Measurements from ENCODE around the gene NRBP1.

The NRBP1 gene

DNA sequence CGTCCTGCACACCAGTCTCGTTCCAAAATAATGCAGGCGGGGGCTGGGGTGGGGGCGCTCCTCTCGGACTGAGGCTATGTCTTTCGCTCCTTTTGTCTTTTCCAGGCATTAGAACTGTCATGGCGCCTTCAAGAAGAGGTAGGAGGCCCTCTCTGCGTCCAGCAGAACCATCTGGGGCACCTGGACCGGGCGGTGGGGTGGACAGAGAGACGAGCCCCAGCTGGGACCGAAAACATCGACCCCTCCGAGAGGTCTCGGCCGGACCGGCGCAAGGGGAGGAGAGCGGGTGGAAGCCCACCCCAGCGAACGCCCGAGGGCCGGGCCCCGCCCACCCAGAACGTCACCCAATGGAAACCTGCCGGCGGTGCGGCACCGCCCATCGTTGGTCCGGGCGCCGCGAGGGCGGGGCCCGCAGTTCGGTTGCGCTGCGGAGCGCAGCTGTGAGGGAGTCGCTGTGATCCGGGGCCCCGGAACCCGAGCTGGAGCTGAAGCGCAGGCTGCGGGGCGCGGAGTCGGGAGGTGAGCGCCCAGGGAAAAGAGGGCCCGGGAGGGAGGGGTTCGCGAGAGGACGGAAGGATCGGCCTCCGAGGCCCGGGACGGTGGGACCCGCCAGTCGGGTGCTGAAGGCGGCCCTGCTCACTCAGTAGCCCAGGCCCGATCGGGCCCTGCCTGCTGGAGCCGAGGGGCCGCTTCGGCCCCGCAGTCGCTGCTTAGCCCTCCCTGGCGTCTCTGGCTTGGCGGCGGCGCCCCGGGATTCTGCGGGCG is at the start of gene NRBP1:
Gene NRBP1 (plus strand): TSS at position 419 of the 765 bp plus-strand sequence. CDS start 4,643 bp downstream, outside the sequence.
- DNase-seq (ENCODE audit: low read depth in 2 of 3, low spot score in 2 of 3): peak; percentile 76 to 88 (median 86)

DNA sequence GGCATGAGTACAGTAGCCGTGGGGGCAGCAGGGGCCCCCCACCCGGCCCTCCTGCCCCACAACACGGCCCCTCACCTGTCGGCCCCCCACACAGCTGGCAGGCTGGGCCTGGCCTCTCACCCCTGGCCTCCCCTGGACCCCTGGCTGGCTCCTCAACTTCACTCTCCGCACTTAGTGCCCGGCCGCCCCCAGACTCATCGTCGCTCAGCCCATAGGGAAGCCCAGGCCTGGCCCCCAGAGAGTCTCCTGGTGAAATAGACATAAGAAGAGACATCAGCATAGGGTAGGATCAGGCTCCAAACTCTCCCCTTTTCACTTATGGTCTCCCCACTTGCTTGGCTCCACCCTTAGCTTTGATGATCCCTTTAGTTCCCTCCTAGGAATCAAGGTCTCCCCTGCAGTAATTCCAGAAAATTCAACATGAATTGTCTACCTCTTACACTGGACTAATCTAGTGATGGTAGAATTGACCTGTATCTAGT is 49.6 kb upstream of the NRBP1 start:
- DNase-seq (ENCODE audit: low read depth in 2 of 3, low spot score in 2 of 3): no peak

DNA sequence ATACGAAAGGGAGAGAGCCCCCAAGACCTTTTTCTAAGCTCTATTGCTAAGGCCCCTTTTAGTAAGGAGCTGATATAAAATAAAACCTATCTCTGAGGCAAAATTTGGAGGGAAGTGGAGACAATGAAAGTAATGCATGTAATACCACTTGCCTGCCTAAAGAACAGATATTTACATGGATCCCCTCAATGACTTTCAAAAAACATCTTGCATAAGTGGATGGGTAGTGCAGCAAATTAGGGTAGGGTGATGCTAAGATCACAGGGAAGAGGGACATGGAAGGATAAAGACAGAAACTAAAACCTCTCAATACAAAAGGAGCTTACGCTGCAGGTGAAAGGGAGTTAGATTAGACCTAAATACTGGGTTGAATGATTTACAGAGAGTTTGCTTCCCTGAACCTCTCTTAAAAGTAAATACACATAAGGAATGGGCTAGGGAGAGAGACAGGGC is 49.0 kb upstream of the NRBP1 start:
- DNase-seq (ENCODE audit: low read depth in 2 of 3, low spot score in 2 of 3): no peak

DNA sequence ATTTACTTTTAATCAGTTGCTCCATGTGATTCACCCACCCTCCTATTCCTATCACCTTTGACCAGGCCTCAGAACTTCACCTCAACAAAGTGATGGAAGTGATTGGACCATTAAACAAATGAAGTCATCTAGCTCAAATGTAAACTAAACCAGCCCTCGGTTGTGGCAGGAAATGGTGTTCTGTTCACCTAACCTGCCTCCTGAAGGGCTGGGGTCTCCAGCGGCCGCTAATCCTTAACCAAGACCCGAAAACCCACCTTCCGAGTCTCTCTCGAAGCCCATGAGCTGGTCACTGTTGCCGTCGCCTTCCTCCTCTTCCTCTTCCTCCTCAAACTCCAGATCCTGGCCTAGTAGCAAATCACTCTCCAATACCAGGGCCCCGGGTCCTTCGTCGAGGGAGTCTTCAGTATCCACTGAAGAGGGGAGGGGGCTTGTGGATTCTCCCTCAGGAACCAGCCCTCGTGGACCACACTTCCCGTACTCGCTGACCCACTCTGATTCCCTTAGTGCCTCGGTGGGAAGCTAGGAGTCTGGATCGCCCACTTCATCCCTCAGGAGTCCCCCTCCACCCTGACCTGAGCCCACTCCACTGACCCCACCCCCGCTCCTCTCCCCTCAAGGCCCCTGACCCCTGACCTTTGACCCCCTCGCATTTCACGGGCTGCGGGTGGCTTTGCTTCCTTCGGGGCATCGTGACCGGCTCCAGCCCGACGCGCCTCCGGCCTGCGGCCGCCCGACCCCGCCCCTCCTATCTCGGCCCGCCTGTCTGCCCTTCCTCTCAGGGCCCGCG is 48.4 kb upstream of the NRBP1 start:
- DNase-seq (ENCODE audit: low read depth in 2 of 3, low spot score in 2 of 3): no peak

DNA sequence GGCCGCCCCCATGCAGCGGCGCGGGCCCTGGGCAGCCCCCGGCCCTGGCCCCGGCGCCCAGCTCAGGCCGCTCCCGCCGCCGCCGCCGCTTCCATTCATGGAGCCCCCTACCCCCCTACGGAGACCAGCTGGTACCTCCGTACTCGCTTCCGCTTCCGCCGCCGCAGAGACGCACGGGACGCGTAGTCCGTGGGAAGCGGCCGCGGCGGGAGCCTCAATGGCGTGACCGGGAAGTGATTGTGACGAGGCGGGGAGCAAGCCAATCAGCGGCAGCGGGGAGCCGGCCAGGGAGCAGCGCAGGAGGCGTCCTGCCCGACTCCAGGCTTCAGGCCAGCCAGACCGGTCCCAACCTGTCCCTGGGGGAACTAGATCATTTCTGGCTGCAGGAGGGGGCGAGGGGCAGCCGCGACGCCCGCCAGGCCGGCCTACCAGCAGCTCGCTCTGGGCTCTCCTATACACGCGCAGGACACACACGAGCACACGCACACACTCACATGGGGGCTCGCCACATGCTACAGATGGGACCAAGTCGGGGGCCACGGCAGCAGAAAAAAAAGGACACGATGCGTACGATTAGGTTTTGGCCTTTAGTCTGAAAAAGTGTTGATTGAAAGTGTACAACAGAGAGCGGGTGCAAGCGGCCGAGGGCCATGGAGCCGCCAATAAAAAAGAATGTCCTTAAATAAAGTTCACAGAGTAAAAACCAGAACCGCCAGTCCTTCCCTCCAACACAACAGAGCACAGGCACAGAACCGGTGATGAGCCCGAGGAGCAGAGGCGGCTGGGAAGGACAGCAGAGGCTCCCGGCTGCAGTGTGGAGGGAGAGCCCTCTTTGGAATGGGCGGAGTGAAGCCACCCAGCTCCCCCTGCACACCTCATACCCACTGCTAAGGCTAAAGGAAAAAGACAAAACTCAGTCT is 47.5 kb upstream of the NRBP1 start, which contains the start of gene ZNF513:
Gene ZNF513 (minus strand): TSS at position 109 of the 920 bp plus-strand sequence. CDS start 208 bp downstream, outside the sequence.
- peak; percentile 75 to 80 (median 76) for DNase-seq (ENCODE audit: low read depth in 2 of 3, low spot score in 2 of 3)

DNA sequence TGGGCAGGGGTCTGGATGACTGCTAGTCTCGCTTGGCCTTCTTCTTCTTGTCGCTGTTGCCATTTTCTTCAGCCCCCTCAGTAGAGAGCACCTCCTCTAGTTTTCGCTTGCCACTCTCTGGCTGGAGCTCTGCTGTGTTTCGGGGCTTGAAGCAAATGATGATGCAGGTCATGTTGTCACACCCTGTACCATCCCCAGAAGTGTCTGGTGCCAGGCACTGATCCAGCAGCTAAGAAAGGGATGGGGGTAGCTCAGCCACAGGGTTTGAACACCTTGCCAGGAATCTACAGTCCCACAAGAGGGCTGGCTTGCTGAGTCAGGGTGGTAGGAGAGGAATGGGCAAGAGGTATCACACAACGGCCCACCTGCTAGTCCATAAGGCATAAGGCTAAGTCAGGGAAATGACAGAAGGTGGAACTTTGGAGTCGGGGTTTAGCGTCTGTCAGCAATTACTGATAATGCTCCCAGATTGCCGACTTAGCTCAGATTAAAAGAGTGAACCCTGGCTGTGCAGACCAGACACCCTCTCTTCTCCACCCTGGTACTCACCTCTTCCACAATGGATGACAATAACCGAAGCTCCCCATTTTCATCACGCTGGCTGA is 46.8 kb upstream of the NRBP1 start:
- DNase-seq (ENCODE audit: low read depth in 2 of 3, low spot score in 2 of 3): no peak

DNA sequence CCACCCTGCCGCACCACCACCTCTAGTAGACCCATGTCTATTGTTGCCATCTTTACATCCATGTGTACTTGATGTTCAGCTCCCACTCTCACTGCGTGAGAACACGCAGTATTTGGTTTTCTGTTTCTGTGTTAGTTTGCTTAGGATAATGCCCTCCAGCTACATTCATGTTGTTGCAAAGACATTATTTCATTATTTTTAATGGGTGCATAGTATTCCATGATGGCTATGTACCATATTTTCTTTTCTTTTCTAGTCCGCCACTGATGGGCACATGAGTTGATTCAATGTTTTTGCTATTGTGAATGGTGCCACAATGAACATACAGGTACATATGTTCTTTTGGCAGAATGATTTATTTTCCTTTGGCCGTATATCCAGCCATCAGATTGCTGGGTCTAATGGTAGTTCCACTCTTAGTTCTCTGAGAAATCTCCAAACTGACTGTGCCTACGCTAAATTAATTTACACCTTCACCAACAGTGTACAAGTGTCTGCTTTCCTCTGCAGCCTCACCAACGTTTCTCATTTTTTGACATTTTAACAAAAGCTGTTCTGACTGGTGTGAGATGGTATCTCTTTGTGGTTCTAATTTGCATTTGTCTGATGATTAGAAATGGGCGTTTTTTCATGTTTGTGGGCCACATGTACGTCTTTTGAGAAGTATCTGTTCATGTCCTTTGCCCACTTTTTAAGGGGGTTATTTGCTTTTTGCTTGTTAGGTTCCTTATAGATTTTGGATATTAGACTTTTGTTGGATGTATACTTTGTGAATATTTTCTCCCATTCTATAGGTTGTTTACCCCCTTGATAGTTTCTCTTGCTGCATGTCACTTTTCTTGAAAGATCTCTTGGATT is 37.4 kb upstream of the NRBP1 start:
- no peak for DNase-seq (ENCODE audit: low read depth in 2 of 3, low spot score in 2 of 3)

DNA sequence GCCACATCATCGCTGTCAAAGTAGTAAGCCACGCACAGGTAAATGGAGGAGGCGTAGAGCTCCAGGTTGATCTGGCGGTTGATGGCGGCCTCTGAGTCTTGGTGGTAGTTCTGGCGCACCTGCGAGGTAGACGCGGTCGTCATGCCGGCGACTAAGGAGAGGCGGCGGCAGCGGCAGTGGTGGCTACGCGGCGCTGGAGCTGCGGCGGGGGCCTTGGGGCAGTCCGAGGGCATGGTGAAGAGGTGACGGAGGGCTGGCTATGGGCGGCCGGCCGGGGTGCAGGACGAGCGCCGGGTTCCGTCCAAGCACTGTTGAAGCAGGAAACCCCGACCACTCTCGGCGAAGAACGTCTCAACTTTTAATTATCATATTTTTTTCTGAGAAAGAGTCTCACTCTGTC is 35.2 kb upstream of the NRBP1 start:
- DNase-seq (ENCODE audit: low read depth in 2 of 3, low spot score in 2 of 3): no peak

DNA sequence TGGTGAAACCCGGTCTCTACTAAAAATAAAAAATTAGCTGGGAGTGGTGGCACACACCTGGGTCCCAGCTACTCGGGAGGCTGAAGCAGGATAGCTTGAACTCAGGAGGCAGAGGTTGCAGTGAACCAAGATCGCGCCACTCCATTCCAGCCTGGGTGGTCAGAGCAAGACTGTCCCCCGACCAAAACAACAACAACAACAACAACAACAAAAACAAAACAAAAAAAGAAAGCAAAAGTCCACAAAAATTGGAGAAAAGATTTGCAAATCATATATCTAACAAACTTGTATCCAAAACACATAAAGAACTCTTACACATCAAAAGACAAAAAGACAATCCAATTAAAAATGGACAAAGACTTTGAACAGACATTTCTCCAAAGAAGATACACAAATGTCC is 29.5 kb upstream of the NRBP1 start:
- DNase-seq (ENCODE audit: low read depth in 2 of 3, low spot score in 2 of 3): no peak

DNA sequence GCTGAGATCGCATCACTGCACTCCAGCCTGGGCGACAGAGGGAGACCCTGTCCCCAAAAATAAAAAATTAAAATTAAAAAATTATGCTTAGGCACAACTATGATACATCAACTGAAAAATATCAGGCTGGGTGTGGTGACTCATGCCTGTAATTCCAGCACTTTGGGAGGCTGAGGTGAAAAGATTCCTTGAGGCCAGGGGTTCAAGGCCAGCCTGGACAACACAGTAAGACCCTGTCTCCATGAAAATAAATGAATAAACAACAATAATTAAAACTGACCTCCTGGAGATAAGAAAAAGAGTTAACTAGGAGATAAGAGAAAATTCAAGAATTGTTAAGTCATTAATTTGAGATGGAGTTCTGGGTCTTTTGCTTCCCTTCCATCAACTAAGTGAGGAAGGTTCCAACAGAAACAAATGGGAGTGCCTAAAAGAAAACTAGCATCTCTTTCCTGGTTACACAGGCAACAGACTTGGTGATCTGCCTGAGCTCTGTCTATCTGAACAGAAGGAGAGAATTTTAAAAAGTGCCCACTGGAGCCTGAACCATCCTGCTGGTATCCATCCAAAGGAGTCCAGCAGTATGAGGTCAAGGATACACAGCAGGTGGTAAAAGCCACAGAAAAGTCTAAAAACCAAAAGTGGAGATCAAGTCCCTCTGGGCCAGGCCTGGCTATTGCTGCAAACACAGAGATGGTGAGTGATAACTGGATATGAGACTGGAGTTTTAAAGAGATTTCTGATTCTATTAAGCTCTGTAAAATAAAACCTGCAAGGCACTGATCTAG is 27.9 kb upstream of the NRBP1 start:
- no peak for DNase-seq (ENCODE audit: low read depth in 2 of 3, low spot score in 2 of 3)

DNA sequence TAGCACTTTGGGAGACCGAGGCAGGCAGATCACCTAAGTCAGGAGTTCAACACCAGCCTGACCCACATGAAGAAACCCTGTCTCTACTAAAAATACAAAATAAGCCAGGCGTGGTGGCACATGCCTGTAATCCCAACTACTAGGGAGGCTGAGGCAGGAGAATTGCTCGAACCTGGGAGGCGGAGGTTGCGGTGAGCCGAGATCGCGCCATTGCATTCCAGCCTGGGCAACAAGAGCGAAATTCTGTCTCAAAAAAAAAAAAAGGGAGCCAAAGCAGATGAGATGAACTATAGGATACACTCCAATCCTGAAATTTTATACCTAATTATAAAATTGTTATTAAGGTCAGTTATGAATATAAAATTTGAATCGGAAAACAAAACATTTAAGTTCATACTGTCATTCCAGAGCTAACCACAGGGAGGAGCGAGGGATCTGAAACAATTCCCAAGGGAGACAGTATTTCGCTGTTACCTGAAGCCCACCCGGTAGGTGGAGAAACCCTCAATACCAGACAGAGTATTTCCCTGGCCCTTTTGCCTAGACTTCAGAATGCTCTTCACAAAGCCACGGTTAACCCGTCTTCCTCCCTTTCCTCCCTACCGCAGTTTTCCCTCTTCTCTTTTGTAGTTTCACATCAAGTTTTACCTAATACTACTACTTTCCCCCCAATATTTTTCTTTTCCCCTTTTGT is 20.5 kb upstream of the NRBP1 start:
- no peak for DNase-seq (ENCODE audit: low read depth in 2 of 3, low spot score in 2 of 3)

DNA sequence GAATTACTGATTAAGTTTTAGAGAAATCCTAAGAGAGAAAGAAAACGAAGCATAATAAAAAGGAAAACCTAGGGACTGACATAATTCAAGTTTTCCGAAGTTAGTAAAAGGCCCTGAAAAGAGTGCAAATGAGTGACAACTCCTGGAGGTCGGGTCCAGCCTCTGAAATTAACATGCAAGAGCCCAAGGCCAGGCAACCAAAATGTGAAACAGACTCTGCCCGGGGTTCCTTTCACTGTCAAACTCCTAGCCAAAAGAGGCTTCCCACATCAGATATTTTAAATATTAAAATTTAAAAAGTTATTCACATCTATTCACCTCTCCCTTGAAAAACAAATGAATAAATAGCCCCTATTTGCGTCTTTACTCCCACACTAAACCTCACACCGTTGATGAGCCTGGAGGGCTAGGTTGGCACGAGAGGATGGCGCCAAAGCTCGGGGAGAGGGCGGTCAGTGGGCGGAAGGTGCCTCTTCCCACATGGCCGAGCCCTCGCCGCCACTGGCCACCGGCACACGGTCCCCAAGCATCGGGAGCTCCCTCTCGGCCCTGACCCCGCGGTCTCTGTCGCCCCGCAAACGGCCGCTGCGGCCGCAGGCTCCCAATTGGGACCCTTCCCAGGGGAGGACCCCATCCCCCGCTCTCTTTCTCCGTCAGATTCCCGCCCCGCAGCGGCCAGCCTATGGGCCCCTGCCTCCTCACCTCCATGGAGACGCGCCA is 19.7 kb upstream of the NRBP1 start:
- DNase-seq (ENCODE audit: low read depth in 2 of 3, low spot score in 2 of 3): no peak

DNA sequence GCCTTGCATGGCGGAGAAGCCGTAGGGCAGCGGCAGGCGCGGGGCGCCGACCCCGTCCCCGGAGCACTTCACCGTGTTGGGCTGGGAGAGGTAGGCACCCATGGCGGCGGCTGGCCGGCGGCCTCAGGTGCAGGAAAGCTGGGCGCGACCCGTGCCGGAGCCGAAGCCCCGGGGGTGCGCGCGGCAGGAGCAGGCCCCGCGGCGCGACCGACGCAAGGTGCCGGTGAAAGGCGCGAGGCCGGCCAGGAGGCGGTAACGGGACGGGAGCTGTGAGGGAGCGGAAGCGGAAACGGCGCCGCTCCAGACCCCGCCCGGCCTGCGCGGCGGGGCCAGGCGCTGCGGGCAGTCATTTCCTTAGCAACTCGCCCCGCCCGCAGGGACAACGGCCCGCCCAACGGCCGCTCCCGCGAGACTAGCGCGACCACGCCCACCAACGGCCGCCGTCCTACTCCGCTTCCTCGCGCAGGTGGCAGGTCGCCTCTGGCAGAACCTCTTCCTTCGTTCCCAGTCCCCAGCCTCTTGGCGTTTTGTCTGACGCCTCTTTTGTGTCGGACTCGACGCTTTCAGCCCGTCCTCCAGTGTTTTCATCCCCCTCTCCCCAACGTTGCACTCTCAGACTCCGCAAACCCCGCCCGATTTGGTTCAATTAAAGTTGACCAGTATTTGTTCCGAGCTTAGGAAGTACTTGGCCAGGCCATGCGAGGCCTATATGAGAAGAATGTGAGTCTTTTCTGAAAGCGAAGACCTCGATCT is 18.9 kb upstream of the NRBP1 start, which contains the start of gene PPM1G:
Gene PPM1G (minus strand): TSS at position 271 of the 753 bp plus-strand sequence. CDS start 169 bp downstream, at position 102.
- DNase-seq (ENCODE audit: low read depth in 2 of 3, low spot score in 2 of 3): peak; percentile 90 to 94 (median 91)

DNA sequence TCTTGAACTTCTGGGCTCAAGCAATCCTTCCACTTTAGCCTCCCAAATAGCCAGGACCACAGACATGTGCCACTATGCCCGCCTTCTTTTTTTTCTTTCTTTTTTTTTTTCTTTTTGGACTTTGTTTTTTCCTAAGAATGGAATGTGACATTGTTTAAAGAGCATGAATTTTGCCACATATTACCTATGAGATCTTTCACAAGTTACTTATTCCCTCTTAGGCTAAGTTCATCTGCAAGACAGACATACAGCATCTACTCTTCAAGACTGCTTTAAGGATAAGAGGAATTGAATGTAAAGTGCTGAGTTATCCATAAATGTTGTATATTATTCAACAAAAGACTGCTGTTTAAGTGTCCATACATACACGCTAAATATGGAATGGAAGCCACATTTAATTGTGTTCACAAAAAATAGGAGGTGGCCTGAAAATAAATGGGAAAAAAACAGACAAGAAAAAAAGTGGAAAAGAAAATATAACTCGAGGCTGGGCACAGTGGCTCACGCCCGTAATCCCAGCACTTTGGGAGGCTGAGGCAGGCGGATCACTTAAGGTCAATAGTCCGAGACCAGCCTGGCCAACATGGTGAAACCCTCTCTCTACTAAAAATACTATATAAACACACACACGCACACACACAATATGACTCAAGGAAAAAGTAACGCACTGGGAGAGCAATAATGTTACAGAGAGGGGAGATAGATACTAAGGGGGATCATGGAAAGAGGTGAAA is 15.8 kb upstream of the NRBP1 start:
- DNase-seq (ENCODE audit: low read depth in 2 of 3, low spot score in 2 of 3): no peak

DNA sequence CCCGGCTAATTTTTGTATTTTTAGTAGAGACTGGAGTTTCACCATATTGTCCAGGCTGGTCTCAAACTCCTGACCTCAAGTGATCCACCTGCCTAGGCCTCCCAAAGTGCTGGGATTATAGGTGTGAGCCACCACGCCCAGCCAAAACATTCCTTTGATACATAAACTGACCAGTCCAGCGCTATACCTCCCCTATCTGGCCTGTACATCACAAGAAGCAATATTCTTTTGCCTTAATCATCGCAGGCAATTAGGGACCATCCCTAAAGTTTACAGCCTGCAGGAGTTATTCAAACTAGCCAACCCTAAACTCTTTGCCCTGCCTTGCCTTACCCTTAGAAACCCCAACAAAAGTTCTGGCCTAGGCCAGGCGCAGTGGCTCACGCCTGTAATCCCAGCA is 12.3 kb upstream of the NRBP1 start:
- DNase-seq (ENCODE audit: low read depth in 2 of 3, low spot score in 2 of 3): no peak

DNA sequence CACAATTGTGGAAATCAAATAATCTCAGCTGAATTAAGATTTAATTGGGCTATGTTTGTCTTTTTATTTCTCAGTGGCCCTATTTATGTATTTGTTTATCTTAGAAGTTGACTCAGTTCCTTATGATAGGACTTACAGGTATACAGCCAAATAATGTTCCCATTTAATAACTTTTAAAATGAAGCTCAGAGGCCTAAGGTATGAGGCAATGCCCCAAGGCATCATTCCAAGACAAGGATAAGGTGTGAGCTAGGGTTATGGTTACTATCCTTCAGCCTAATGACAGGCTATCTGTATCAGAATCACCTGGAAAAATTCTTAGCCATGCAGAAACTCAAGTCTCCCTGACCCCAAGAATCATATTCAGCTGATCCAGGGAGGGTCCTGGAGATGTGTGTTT is 7.4 kb upstream of the NRBP1 start:
- DNase-seq (ENCODE audit: low read depth in 2 of 3, low spot score in 2 of 3): no peak
